ENCODE measurements around the gene KLK5.

DNA sequence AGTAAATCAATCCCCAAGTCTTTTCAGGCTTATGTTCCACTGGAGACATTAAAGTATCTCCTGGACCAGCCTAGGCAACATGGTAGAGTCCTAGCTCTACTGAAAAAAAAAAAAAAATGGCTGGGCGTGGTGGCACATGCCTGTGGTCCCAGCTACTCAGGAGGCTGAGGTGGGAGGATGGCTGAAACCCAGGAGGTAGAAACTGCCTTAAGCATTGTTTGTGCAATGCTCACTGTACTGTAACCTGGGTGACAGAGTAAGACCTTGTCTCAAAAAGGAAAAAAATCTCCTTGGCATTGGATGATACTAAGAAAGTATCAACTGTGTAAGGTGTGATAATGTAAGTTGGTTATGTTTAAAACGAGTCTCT lies 39.8 kb upstream of the KLK5 start:
- TF ChIP-seq EZH2 (IDR thresholded peaks at IDR 0.05) (no peak), POLR2AphosphoS5 (IDR thresholded peaks at IDR 0.05; ENCODE audit: borderline replicate concordance, low read depth, low read length) (no peak)
